ENCODE measurements around the gene ZNF568. TPM values are rescaled to one million over a fixed set of nuclear protein-coding genes. Genes with fewer than 3 reads are reported as not detected.

Gene ZNF568
- total RNA-seq, 1 donor from 2014 or later = 7.8 TPM

- Histone ChIP-seq H3K27me3 (no peaks in the 10 kb centered on the region), H3K9me3 (no peaks in the 10 kb centered on the region), H3K27ac (no peak overlapping the region), H3K4me1 (no peaks in the 10 kb centered on the region), H3K4me3 (no peak overlapping the region), H3K36me3 (no peaks in the 10 kb centered on the region)
- no peak for TF ChIP-seq CTCF (IDR thresholded peaks at IDR 0.05)
- DNase-seq (no peak), ATAC-seq (no peak)
- intact Hi-C loops (cut with DNase I) = no loop called here
Observed at GRCh38 chr19:36986131-36986530, 70.0 kb downstream of the ZNF568 start.

GRCh38 chr19:36986601-36987000, 70.5 kb downstream of the ZNF568 start:
- DNase-seq (no peak), ATAC-seq (no peak)
- no peak for TF ChIP-seq CTCF (IDR thresholded peaks at IDR 0.05)
- intact Hi-C loops (cut with DNase I) = no loop called here
- H3K27ac ChIP-seq = no peak overlapping the region
- H3K4me3 ChIP-seq = no peak overlapping the region
- no peaks in the 10 kb centered on the region for H3K27me3 ChIP-seq
- H3K9me3 ChIP-seq = no peaks in the 10 kb centered on the region
- no peaks in the 10 kb centered on the region for H3K4me1 ChIP-seq
- H3K36me3 ChIP-seq = no peaks in the 10 kb centered on the region

GRCh38 chr19:36987091-36987490, 71.0 kb downstream of the ZNF568 start:
- Histone ChIP-seq H3K4me1 (no peaks in the 10 kb centered on the region), H3K4me3 (no peak overlapping the region), H3K27ac (no peak overlapping the region), H3K9me3 (no peaks in the 10 kb centered on the region), H3K27me3 (no peaks in the 10 kb centered on the region), H3K36me3 (no peaks in the 10 kb centered on the region)
- TF ChIP-seq CTCF (IDR thresholded peaks at IDR 0.05) = no peak
- intact Hi-C loops (cut with DNase I) = no loop called here
- DNase-seq = no peak
- ATAC-seq = no peak

GRCh38 chr19:36997152-36997842, 81.2 kb downstream of the ZNF568 start:
- Histone ChIP-seq H3K36me3 (peaks cover 22% of the 10 kb centered on the region), H3K27ac (no peak overlapping the region), H3K27me3 (no peaks in the 10 kb centered on the region), H3K9me3 (peaks cover 32% of the 10 kb centered on the region), H3K4me1 (no peaks in the 10 kb centered on the region), H3K4me3 (no peak overlapping the region)
- intact Hi-C loops (cut with DNase I) = no loop called here
- TF ChIP-seq CTCF (IDR thresholded peaks at IDR 0.05) = no peak
- ATAC-seq (no peak), DNase-seq (no peak)

GRCh38 chr19:36997843-36998235, 81.7 kb downstream of the ZNF568 start:
- no peak for DNase-seq
- TF ChIP-seq CTCF (IDR thresholded peaks at IDR 0.05) = no peak
- no peaks in the 10 kb centered on the region for H3K4me1 ChIP-seq
- no peaks in the 10 kb centered on the region for H3K27me3 ChIP-seq
- ATAC-seq = no peak
- no peak overlapping the region for H3K4me3 ChIP-seq
- H3K27ac ChIP-seq = no peak overlapping the region
- peaks cover 17% of the 10 kb centered on the region for H3K36me3 ChIP-seq
- peaks cover 32% of the 10 kb centered on the region for H3K9me3 ChIP-seq
- intact Hi-C loops (cut with DNase I) = no loop called here

- H3K27me3 ChIP-seq = no peaks in the 10 kb centered on the region
- intact Hi-C loops (cut with DNase I) = no loop called here
- H3K9me3 ChIP-seq = peaks cover 19% of the 10 kb centered on the region
- peaks cover 16% of the 10 kb centered on the region for H3K36me3 ChIP-seq
- TF ChIP-seq CTCF (IDR thresholded peaks at IDR 0.05) = no peak
- no peak overlapping the region for H3K27ac ChIP-seq
- DNase-seq (no peak), ATAC-seq (no peak)
- H3K4me3 ChIP-seq = no peak overlapping the region
- no peaks in the 10 kb centered on the region for H3K4me1 ChIP-seq
Observed at GRCh38 chr19:36999313-36999712, 83.2 kb downstream of the ZNF568 start.

All from upper lobe of right lung (tissue), 1 donor.